SH-SY5Y (cell line): ENCODE results near the gene NHLH2.

Source experiments
- GATA2 ChIP-seq: IDR thresholded peaks from 2 replicates; pipeline ENCODE4 v1.6.1; 2011; ENCODE audit warnings: mild to moderate bottlenecking, low read depth, low read length
- GATA3 ChIP-seq: IDR thresholded peaks from 2 replicates; pipeline ENCODE4 v1.6.1; 2011; ENCODE audit warnings: low read depth, mild to moderate bottlenecking, low read length, moderate library complexity

The NHLH2 gene

GRCh38 chr1:115862403-115862802 is 21.5 kb upstream of the NHLH2 start:
- TF ChIP-seq GATA3 (no peak), GATA2 (no peak)

- no peak for TF ChIP-seq GATA2
- no peak for TF ChIP-seq GATA3
These were observed 13.1 kb upstream of the NHLH2 start for GRCh38 chr1:115854005-115854404.

GRCh38 chr1:115850937-115851336 is 10.0 kb upstream of the NHLH2 start:
- TF ChIP-seq GATA2 (no peak), GATA3 (no peak)

GRCh38 chr1:115847787-115848186 is 6.9 kb upstream of the NHLH2 start:
- TF ChIP-seq GATA3 (no peak), GATA2 (no peak)

- no peak for TF ChIP-seq GATA2
- no peak for TF ChIP-seq GATA3
These were observed 2.0 kb upstream of the NHLH2 start for GRCh38 chr1:115842948-115843347.

- TF ChIP-seq GATA3 (no peak), GATA2 (no peak)
These were observed 1.2 kb downstream of the NHLH2 start for GRCh38 chr1:115839679-115840237.

- no peak for TF ChIP-seq GATA3
- TF ChIP-seq GATA2: no peak
These were observed 1.8 kb downstream of the NHLH2 start for GRCh38 chr1:115839029-115839678.

- TF ChIP-seq GATA2 (peak; percentile 38; the same call in 1 of the 2 replicates), GATA3 (no peak)
These were observed 2.4 kb downstream of the NHLH2 start for GRCh38 chr1:115838431-115839028.

- TF ChIP-seq GATA2 (no peak), GATA3 (no peak)
These were observed 3.0 kb downstream of the NHLH2 start for GRCh38 chr1:115837740-115838421.

GRCh38 chr1:115837341-115837739 is 3.6 kb downstream of the NHLH2 start:
- TF ChIP-seq GATA3 (no peak), GATA2 (no peak)

GRCh38 chr1:115833856-115834255 is 7.1 kb downstream of the NHLH2 start:
- no peak for TF ChIP-seq GATA3
- no peak for TF ChIP-seq GATA2

- TF ChIP-seq GATA3 (no peak), GATA2 (no peak)
These were observed 8.3 kb downstream of the NHLH2 start for GRCh38 chr1:115832651-115833050.

GRCh38 chr1:115830963-115831362 is 10.0 kb downstream of the NHLH2 start:
- TF ChIP-seq GATA3 (no peak), GATA2 (no peak)

GRCh38 chr1:115829947-115830346 is 11.0 kb downstream of the NHLH2 start:
- TF ChIP-seq GATA3 (no peak), GATA2 (no peak)

GRCh38 chr1:115829023-115829674 is 11.8 kb downstream of the NHLH2 start:
- TF ChIP-seq GATA3: no peak
- TF ChIP-seq GATA2: no peak
